H9 (cell line): ENCODE results near the gene CAPN12. TPM values are rescaled to one million over a fixed set of nuclear protein-coding genes. Genes with fewer than 3 reads are reported as not detected.

Source experiments
- DNase-seq: peaks from one replicate; pipeline ENCODE4 v3.0.0-alpha.2; 2017
- H2AFZ ChIP-seq: one replicate; pipeline ENCODE4 v1.6.1; 2013; ENCODE audit warnings: mild to moderate bottlenecking, low read length, control low read depth, moderate library complexity
- H2AK5ac ChIP-seq: 2 replicates; pipeline ENCODE4 v1.6.1; 2013; ENCODE audit warnings: low read length, control low read depth, mixed read lengths; ENCODE audit not compliant: insufficient read length
- H2BK120ac ChIP-seq: one replicate; pipeline ENCODE4 v1.6.1; 2013; ENCODE audit warnings: low read depth, mild to moderate bottlenecking, low read length, control low read depth, inconsistent platforms; ENCODE audit not compliant: poor library complexity, severe bottlenecking
- H2BK12ac ChIP-seq: 2 replicates; pipeline ENCODE4 v1.6.1; 2013; ENCODE audit warnings: low read length, control low read depth, mixed read lengths, low read depth; ENCODE audit not compliant: insufficient read length
- H2BK15ac ChIP-seq: 2 replicates; pipeline ENCODE4 v1.6.1; 2013; ENCODE audit warnings: low read depth, low read length, control low read depth
- H2BK20ac ChIP-seq: one replicate; pipeline ENCODE4 v1.6.1; 2013; ENCODE audit warnings: low read depth, mild to moderate bottlenecking, low read length, control low read depth, inconsistent platforms; ENCODE audit not compliant: poor library complexity, severe bottlenecking
- H2BK5ac ChIP-seq: 2 replicates; pipeline ENCODE4 v1.6.1; 2013; ENCODE audit warnings: low read length, control low read depth, mixed read lengths; ENCODE audit not compliant: insufficient read length
- H3K14ac ChIP-seq: 2 replicates; pipeline ENCODE4 v1.6.1; 2013; ENCODE audit warnings: low read length, control low read depth; ENCODE audit not compliant: insufficient read depth
- H3K18ac ChIP-seq: 2 replicates; pipeline ENCODE4 v1.6.1; 2013; ENCODE audit warnings: low read depth, mild to moderate bottlenecking, mixed read lengths, low read length, control low read depth; ENCODE audit not compliant: insufficient read length
- H3K23ac ChIP-seq: 2 replicates; pipeline ENCODE4 v1.6.1; 2013; ENCODE audit warnings: low read length, control low read depth, mixed read lengths, low read depth; ENCODE audit not compliant: insufficient read length
- H3K23me2 ChIP-seq: 2 replicates; pipeline ENCODE4 v1.6.1; 2013; ENCODE audit warnings: low read depth, mild to moderate bottlenecking, mixed read lengths, low read length, control low read depth; ENCODE audit not compliant: insufficient read length, poor library complexity, severe bottlenecking
- H3K27ac ChIP-seq: 2 replicates; pipeline ENCODE4 v1.5.1; 2013; ENCODE audit warnings: low read length, control low read depth, mixed read lengths, low read depth; ENCODE audit not compliant: insufficient read length
- H3K27me3 ChIP-seq: 2 replicates; pipeline ENCODE4 v1.6.1; 2013; ENCODE audit warnings: low read length, control low read depth, inconsistent platforms; ENCODE audit not compliant: insufficient read depth
- H3K4ac ChIP-seq: 2 replicates; pipeline ENCODE4 v1.6.1; 2013; ENCODE audit warnings: low read depth, mild to moderate bottlenecking, control low read depth, inconsistent platforms, low read length, moderate library complexity
- H3K4me1 ChIP-seq: 2 replicates; pipeline ENCODE4 v1.6.1; 2013; ENCODE audit warnings: low read length, control low read depth, inconsistent platforms; ENCODE audit not compliant: insufficient read depth
- H3K4me2 ChIP-seq: 2 replicates; pipeline ENCODE4 v1.6.1; 2013; ENCODE audit warnings: low read length, control low read depth, mixed read lengths; ENCODE audit not compliant: insufficient read length, insufficient read depth
- H3K56ac ChIP-seq: 2 replicates; pipeline ENCODE4 v1.6.1; 2013; ENCODE audit warnings: low read depth, mild to moderate bottlenecking, mixed read lengths, low read length, control low read depth; ENCODE audit not compliant: insufficient read length
- H3K79me1 ChIP-seq: 2 replicates; pipeline ENCODE4 v1.6.1; 2013; ENCODE audit warnings: low read depth, mild to moderate bottlenecking, moderate library complexity, low read length, control low read depth, inconsistent platforms; ENCODE audit not compliant: insufficient read depth, poor library complexity, severe bottlenecking
- H3K79me2 ChIP-seq: 2 replicates; pipeline ENCODE4 v1.6.1; 2013; ENCODE audit warnings: low read length, control low read depth, inconsistent platforms; ENCODE audit not compliant: insufficient read depth
- H3K9ac ChIP-seq: 2 replicates; pipeline ENCODE4 v1.6.1; 2013; ENCODE audit warnings: low read length, control low read depth, mixed read lengths; ENCODE audit not compliant: insufficient read length; ENCODE audit errors: extremely low read depth
- H3K9me3 ChIP-seq: one replicate; pipeline ENCODE4 v1.6.1; 2013; ENCODE audit warnings: low read depth, low read length, inconsistent platforms; ENCODE audit not compliant: control insufficient read depth
- H3T11ph ChIP-seq: one replicate; pipeline ENCODE4 v1.6.1; 2013; ENCODE audit warnings: mild to moderate bottlenecking, low read length, control low read depth, inconsistent platforms
- H4K20me1 ChIP-seq: one replicate; pipeline ENCODE4 v1.6.1; 2013; ENCODE audit not compliant: control insufficient read depth, insufficient read length, insufficient read depth
- H4K5ac ChIP-seq: 2 replicates; pipeline ENCODE4 v1.6.1; 2013; ENCODE audit warnings: low read depth, mild to moderate bottlenecking, mixed read lengths, low read length, control low read depth; ENCODE audit not compliant: insufficient read length
- H4K8ac ChIP-seq: replicated peaks from 2 replicates; pipeline ENCODE4 v1.6.1; 2013; ENCODE audit warnings: low read length, control low read depth, mixed read lengths, low read depth; ENCODE audit not compliant: insufficient read length
- H4K91ac ChIP-seq: 2 replicates; pipeline ENCODE4 v1.6.1; 2013; ENCODE audit warnings: low read depth, mild to moderate bottlenecking, moderate library complexity, mixed read lengths, low read length, control low read depth; ENCODE audit not compliant: insufficient read length
- H3K27ac Mint-ChIP-seq, 3 experiments: 2 replicates in 2 of 3; 3 replicates in 1 of 3; pipeline ENCODE4 v1.8.0; 2020 to 2021; ENCODE audit warnings: mixed read lengths in 3 of 3, mild to moderate bottlenecking in 1 of 3, moderate library complexity in 1 of 3
- H3K27me3 Mint-ChIP-seq: 2 replicates; pipeline ENCODE4 v1.8.0; 2021; ENCODE audit warnings: low read depth, mild to moderate bottlenecking, moderate library complexity, mixed read lengths
- H3K36me3 Mint-ChIP-seq, 3 experiments: 2 replicates in 2 of 3; 3 replicates in 1 of 3; pipeline ENCODE4 v1.8.0; 2020 to 2021; ENCODE audit warnings: low read depth in 3 of 3, mixed read lengths in 3 of 3; ENCODE audit not compliant: insufficient read depth in 1 of 3
- H3K4me1 Mint-ChIP-seq, 2 experiments: 2 replicates each; pipeline ENCODE4 v1.8.0; 2020; ENCODE audit warnings: mixed read lengths in 2 of 2
- H3K4me3 Mint-ChIP-seq, 2 experiments: 2 replicates in 1 of 2; 3 replicates in 1 of 2; pipeline ENCODE4 v1.8.0; 2020 to 2021; ENCODE audit warnings: mild to moderate bottlenecking in 2 of 2, mixed read lengths in 2 of 2, moderate library complexity in 1 of 2
- H3K9me3 Mint-ChIP-seq, 2 experiments: 2 replicates in 1 of 2; 3 replicates in 1 of 2; pipeline ENCODE4 v1.8.0; 2020; ENCODE audit warnings: mild to moderate bottlenecking in 2 of 2, mixed read lengths in 2 of 2, moderate library complexity in 1 of 2
- WGBS: extraction: QIAGEN DNeasy Blood & Tissue Kit; methylation state at CpG from one replicate; pipeline ENCODE4 v1.1.7; 2013; ENCODE audit warnings: missing lambda C conversion rate, low lambda C conversion rate, mixed read lengths; ENCODE audit not compliant: insufficient read length; ENCODE audit errors: extremely low coverage; 5-methylcytosine and 5-hydroxymethylcytosine counted together
- total RNA-seq: library from RNA; stranded (reverse); gene quantifications from 2 replicates; pipeline ENCODE4 v1.2.1, GENCODE V29; 2021
- TF ChIP-seq, protein P1 (sequence below): fragments of 200-600 bp; sonication (generic); conservative IDR thresholded peaks from 3 replicates; pipeline ENCODE4 v1.8.0; 2021; ENCODE audit warnings: antibody characterized with exemption, mild to moderate bottlenecking

Gene CAPN12
- total RNA-seq, 1 experiment from 2014 or later: 10.5 TPM

DNA sequence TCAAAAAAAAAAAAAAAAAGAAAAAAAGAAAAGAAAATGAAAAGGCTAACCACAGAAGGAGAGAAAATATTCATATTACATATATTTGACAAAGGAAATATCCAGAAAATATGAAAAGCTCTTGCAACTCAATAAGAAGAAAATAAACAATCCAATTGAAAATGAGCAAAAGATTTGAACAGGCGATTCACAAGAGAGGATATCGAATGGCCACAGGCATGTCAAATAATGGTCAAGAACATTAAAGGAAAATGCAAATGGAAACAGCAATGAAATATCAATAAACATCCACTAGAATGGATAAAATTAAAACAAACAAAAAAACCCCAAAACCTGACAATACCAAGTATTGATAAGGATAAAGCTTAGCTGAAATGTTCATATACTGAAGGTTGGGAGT, 20.9 kb upstream of the CAPN12 start:
- Histone ChIP-seq H3T11ph (no peak overlapping the region), H3K27me3 (no peaks in the 10 kb centered on the region), H2BK12ac (no peak overlapping the region), H4K8ac (no peak overlapping the region), H2AK5ac (no peak overlapping the region), H2BK20ac (no peak overlapping the region), H2BK120ac (no peak overlapping the region), H2AFZ (no peak overlapping the region), H3K23ac (no peak overlapping the region), H3K23me2 (peaks cover 4% of the 10 kb centered on the region), H2BK15ac (no peak overlapping the region), H3K4me1 (peaks cover 4% of the 10 kb centered on the region; the same call in 1 of the 2 replicates), H3K4me2 (no peak overlapping the region), H4K5ac (no peak overlapping the region), H4K91ac (no peak overlapping the region), H3K4ac (no peak overlapping the region), H3K56ac (no peak overlapping the region), H4K20me1 (no peaks in the 10 kb centered on the region), H3K9me3 (no peaks in the 10 kb centered on the region), H3K18ac (no peak overlapping the region), H3K79me2 (no peaks in the 10 kb centered on the region), H2BK5ac (no peak overlapping the region), H3K9ac (no peak overlapping the region), H3K79me1 (no peaks in the 10 kb centered on the region), H3K14ac (no peak overlapping the region), H3K27ac (no peak overlapping the region)
- Mint-ChIP-seq H3K27me3 (peaks cover 1% of the 10 kb centered on the region), H3K27ac (no peak overlapping the region), H3K4me1 (peaks cover 0 to 5% of the 10 kb centered on the region in 2 experiments; a peak in 1 of 4 replicates), H3K4me3 (no peak overlapping the region), H3K36me3 (no peaks in the 10 kb centered on the region), H3K9me3 (no peaks in the 10 kb centered on the region; a peak in 1 of 5 replicates)
- no CpG with 5 or more reads among the region's 2 CpGs for WGBS
- DNase-seq: no peak
- TF ChIP-seq, protein P1, sequence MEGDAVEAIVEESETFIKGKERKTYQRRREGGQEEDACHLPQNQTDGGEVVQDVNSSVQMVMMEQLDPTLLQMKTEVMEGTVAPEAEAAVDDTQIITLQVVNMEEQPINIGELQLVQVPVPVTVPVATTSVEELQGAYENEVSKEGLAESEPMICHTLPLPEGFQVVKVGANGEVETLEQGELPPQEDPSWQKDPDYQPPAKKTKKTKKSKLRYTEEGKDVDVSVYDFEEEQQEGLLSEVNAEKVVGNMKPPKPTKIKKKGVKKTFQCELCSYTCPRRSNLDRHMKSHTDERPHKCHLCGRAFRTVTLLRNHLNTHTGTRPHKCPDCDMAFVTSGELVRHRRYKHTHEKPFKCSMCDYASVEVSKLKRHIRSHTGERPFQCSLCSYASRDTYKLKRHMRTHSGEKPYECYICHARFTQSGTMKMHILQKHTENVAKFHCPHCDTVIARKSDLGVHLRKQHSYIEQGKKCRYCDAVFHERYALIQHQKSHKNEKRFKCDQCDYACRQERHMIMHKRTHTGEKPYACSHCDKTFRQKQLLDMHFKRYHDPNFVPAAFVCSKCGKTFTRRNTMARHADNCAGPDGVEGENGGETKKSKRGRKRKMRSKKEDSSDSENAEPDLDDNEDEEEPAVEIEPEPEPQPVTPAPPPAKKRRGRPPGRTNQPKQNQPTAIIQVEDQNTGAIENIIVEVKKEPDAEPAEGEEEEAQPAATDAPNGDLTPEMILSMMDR: no peak
